ENCODE data around the gene MLLT10. TPM values are rescaled to one million over a fixed set of nuclear protein-coding genes. Genes with fewer than 3 reads are reported as not detected.

MLLT10 gene
- total and polyA plus RNA-seq, 9 of the 15 experiments (the other 6 are each of a cell fraction or from before 2014, with no cell fraction given) = 18.8 to 81.4 (median 64.2) TPM

- no peak for TF ChIP-seq ARID3B (CRISPR knock-in tag; IDR thresholded peaks at IDR 0.05; ENCODE audit: borderline replicate concordance)
- no peak for TF ChIP-seq ZNF518B (CRISPR knock-in tag; IDR thresholded peaks at IDR 0.05)
- TF ChIP-seq PRPF4 (IDR thresholded peaks at IDR 0.05; ENCODE audit: insufficient read depth, low read depth, low read length, poor library complexity, severe bottlenecking) = no peak
- TF ChIP-seq U2AF1 (optimal IDR thresholded peaks at IDR 0.05; ENCODE audit: low read depth, low read length) = no peak
- TF ChIP-seq SNAPC5 (CRISPR knock-in tag; IDR thresholded peaks at IDR 0.05) = no peak
- peak; percentile 46; the same call in 1 of the 2 replicates for TF ChIP-seq CHAMP1 (IDR thresholded peaks at IDR 0.05)
- TF ChIP-seq E2F5 (CRISPR knock-in tag; IDR thresholded peaks at IDR 0.05) = no peak
- peak; percentile 49; the same call in 1 of the 2 replicates for TF ChIP-seq HES1 (IDR thresholded peaks at IDR 0.05; ENCODE audit: low read depth)
- peak; percentile 99 for TF ChIP-seq SMAD1 (IDR thresholded peaks at IDR 0.05; ENCODE audit: low read depth, low read length, partially characterized antibody)
- no peak for TF ChIP-seq TBP (optimal IDR thresholded peaks at IDR 0.05; ENCODE audit: low read depth, low read length)
- 0 out of 2 replicates have a peak, but pooled peaks have one; percentile 53 for TF ChIP-seq JUN (IDR thresholded peaks at IDR 0.05; ENCODE audit: borderline replicate concordance, low read depth, low read length)
- TF ChIP-seq JUN (CRISPR knock-in tag; IDR thresholded peaks at IDR 0.05; ENCODE audit: borderline replicate concordance) = no peak
- peak; percentile 61; the same call in 1 of the 2 replicates for TF ChIP-seq ARID3A (IDR thresholded peaks at IDR 0.05; ENCODE audit: borderline replicate concordance, low read depth, low read length)
- peak; percentile 27; the same call in 1 of the 2 replicates for TF ChIP-seq NBN (IDR thresholded peaks at IDR 0.05; ENCODE audit: low read depth)
Observed at GRCh38 chr10:21724687-21725367, 190.8 kb downstream of the MLLT10 start (continued).
